DOHH2 (cell line): Measurements from ENCODE around the gene TFAP2B.

Experiments
- EZH2phosphoT487 ChIP-seq: fragments of 200-600 bp; sonication (generic); IDR thresholded peaks from 2 replicates; pipeline ENCODE4 v1.6.1; 2017; ENCODE audit warnings: borderline replicate concordance, mild to moderate bottlenecking, antibody characterized with exemption, low read length, moderate library complexity, mixed read lengths
- TF ChIP-seq, protein P1 (sequence below): fragments of 200-600 bp; sonication (generic); IDR thresholded peaks from one replicate; pipeline ENCODE4 v1.5.1; 2014; ENCODE audit warnings: antibody characterized with exemption, mild to moderate bottlenecking, low read depth, low read length; ENCODE audit not compliant: poor library complexity, severe bottlenecking

DNA sequence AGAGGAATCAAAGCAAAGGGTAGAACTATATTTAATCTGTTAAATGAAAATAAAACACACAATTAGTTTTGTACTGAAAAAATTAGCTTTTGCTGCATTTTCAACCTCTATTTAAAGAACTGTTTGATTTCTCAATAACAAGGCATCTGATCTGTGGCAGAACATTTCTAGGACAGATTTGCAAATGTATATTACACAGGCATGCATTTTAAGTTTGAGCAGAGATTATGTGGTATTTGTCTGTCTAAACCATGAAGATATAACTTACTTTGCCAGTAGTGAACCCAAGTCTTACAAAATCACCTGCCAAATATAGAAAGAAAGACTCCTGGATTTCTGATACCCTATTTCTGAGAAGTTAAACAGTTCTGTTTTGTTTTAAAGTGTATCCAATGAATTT is 71.9 kb downstream of the TFAP2B start:
- TF ChIP-seq, protein P1, sequence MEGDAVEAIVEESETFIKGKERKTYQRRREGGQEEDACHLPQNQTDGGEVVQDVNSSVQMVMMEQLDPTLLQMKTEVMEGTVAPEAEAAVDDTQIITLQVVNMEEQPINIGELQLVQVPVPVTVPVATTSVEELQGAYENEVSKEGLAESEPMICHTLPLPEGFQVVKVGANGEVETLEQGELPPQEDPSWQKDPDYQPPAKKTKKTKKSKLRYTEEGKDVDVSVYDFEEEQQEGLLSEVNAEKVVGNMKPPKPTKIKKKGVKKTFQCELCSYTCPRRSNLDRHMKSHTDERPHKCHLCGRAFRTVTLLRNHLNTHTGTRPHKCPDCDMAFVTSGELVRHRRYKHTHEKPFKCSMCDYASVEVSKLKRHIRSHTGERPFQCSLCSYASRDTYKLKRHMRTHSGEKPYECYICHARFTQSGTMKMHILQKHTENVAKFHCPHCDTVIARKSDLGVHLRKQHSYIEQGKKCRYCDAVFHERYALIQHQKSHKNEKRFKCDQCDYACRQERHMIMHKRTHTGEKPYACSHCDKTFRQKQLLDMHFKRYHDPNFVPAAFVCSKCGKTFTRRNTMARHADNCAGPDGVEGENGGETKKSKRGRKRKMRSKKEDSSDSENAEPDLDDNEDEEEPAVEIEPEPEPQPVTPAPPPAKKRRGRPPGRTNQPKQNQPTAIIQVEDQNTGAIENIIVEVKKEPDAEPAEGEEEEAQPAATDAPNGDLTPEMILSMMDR = no peak
- no peak for TF ChIP-seq EZH2phosphoT487
